MCF 10A (cell line): ENCODE measurements around the gene RBM26. TPM values are rescaled to one million over a fixed set of nuclear protein-coding genes. Genes with fewer than 3 reads are reported as not detected.

Experiments used
- BruUV-seq: library from RNA; stranded (reverse); fragments of 400-500 nt; replicated peaks from 2 replicates; lab custom pipeline; 2021; lab: Mats Ljungman, UMichigan
- CTCF ChIA-PET: fragments of 300-600 bp; sonication (Branson Sonifier 250); formaldehyde crosslinking; extraction: SDS; loops from one replicate; lab custom pipeline; 2021; ENCODE audit warnings: antibody characterized with exemption, inconsistent platforms; lab: Yijun Ruan, JAX
- POLR2A ChIA-PET: fragments of 300-600, 350-650 bp; sonication (Branson Sonifier 250); formaldehyde crosslinking; extraction: SDS; loops from one replicate; lab custom pipeline; 2020; ENCODE audit warnings: antibody characterized with exemption, inconsistent platforms; lab: Yijun Ruan, JAX
- DNase-seq: peaks from one replicate; pipeline ENCODE4 v3.0.0-alpha.2; 2018; ENCODE audit not compliant: unreplicated experiment
- H3K27ac Mint-ChIP-seq: one replicate; pipeline ENCODE4 v1.8.0; 2022; ENCODE audit warnings: mild to moderate bottlenecking, low read depth, mixed read lengths; ENCODE audit not compliant: unreplicated experiment
- H3K27me3 Mint-ChIP-seq: one replicate; pipeline ENCODE4 v1.8.0; 2022; ENCODE audit warnings: mixed read lengths; ENCODE audit not compliant: insufficient read depth, unreplicated experiment
- H3K36me3 Mint-ChIP-seq: one replicate; pipeline ENCODE4 v1.8.0; 2022; ENCODE audit warnings: mild to moderate bottlenecking, moderate library complexity, mixed read lengths; ENCODE audit not compliant: insufficient read depth, unreplicated experiment
- H3K4me1 Mint-ChIP-seq: one replicate; pipeline ENCODE4 v1.8.0; 2022; ENCODE audit warnings: mixed read lengths; ENCODE audit not compliant: insufficient read depth, unreplicated experiment
- H3K4me3 Mint-ChIP-seq: one replicate; pipeline ENCODE4 v1.8.0; 2022; ENCODE audit warnings: mild to moderate bottlenecking, moderate library complexity, mixed read lengths; ENCODE audit not compliant: unreplicated experiment
- H3K9me3 Mint-ChIP-seq: one replicate; pipeline ENCODE4 v1.8.0; 2022; ENCODE audit warnings: mixed read lengths; ENCODE audit not compliant: unreplicated experiment
- intact Hi-C: fragments of 100-400 bp; cut with micrococcal nuclease; formaldehyde crosslinking; loops from 2 replicates; pipeline ENCODE4 v1.14.1; 2022
- total RNA-seq: library from RNA; stranded (reverse); gene quantifications from 2 replicates; pipeline ENCODE4 v1.2.3, GENCODE V29; 2022
- TF ChIP-seq, protein P1 (sequence below): fragments of 200-600 bp; IDR thresholded peaks from one replicate; pipeline ENCODE4 v1.8.0; 2022; ENCODE audit warnings: antibody characterized with exemption, mild to moderate bottlenecking; ENCODE audit not compliant: unreplicated experiment

RBM26 gene
- total RNA-seq, 1 experiment from 2014 or later, result 72.6 TPM

GRCh38 chr13:79349011-79349410 is 57.0 kb downstream of the RBM26 start:
- TF ChIP-seq, protein P1, sequence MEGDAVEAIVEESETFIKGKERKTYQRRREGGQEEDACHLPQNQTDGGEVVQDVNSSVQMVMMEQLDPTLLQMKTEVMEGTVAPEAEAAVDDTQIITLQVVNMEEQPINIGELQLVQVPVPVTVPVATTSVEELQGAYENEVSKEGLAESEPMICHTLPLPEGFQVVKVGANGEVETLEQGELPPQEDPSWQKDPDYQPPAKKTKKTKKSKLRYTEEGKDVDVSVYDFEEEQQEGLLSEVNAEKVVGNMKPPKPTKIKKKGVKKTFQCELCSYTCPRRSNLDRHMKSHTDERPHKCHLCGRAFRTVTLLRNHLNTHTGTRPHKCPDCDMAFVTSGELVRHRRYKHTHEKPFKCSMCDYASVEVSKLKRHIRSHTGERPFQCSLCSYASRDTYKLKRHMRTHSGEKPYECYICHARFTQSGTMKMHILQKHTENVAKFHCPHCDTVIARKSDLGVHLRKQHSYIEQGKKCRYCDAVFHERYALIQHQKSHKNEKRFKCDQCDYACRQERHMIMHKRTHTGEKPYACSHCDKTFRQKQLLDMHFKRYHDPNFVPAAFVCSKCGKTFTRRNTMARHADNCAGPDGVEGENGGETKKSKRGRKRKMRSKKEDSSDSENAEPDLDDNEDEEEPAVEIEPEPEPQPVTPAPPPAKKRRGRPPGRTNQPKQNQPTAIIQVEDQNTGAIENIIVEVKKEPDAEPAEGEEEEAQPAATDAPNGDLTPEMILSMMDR, result no peak
- Mint-ChIP-seq H3K9me3 (no peaks in the 10 kb centered on the region), H3K4me3 (no peak overlapping the region), H3K27ac (no peak overlapping the region), H3K4me1 (no peaks in the 10 kb centered on the region), H3K36me3 (peaks cover 53% of the 10 kb centered on the region), H3K27me3 (no peaks in the 10 kb centered on the region)
- intact Hi-C loops, result loop anchor here (10.0 kb wide), 1 partner anchor 1214 kb away; no protein-coding TSS in a partner anchor
- ChIA-PET CTCF (no interaction called here), POLR2A (interaction anchor here (0.6 to 1.4 kb wide), 4 partner anchors 9 to 231 kb away, joined by 3 to 4 read pairs (median 3); no protein-coding TSS in a partner anchor)
- DNase-seq, result no peak
- no TSS peak for BruUV-seq

- Mint-ChIP-seq H3K4me3 (no peak overlapping the region), H3K4me1 (no peaks in the 10 kb centered on the region), H3K27ac (no peak overlapping the region), H3K9me3 (no peaks in the 10 kb centered on the region), H3K36me3 (peaks cover 63% of the 10 kb centered on the region), H3K27me3 (no peaks in the 10 kb centered on the region)
- POLR2A ChIA-PET, result no interaction called here
- no TSS peak for BruUV-seq
- TF ChIP-seq, protein P1, result no peak
- DNase-seq, result no peak
- CTCF ChIA-PET, result no interaction called here
- intact Hi-C loops, result loop anchor here (10.0 kb wide), 1 partner anchor 1212 kb away; no protein-coding TSS in a partner anchor
These were observed 59.6 kb downstream of the RBM26 start for GRCh38 chr13:79346300-79346914.

GRCh38 chr13:79341202-79341601 is 64.9 kb downstream of the RBM26 start:
- no peaks in the 10 kb centered on the region for H3K27me3 Mint-ChIP-seq
- TF ChIP-seq, protein P1, result no peak
- POLR2A ChIA-PET, result no interaction called here

GRCh38 chr13:79340490-79340889 is 65.6 kb downstream of the RBM26 start:
- Mint-ChIP-seq H3K4me3 (no peak overlapping the region), H3K36me3 (peaks cover 82% of the 10 kb centered on the region), H3K4me1 (no peaks in the 10 kb centered on the region), H3K27me3 (no peaks in the 10 kb centered on the region), H3K9me3 (no peaks in the 10 kb centered on the region), H3K27ac (no peak overlapping the region)
- DNase-seq, result no peak
- TF ChIP-seq, protein P1, result no peak
- ChIA-PET CTCF (interaction anchor here (1.4 kb wide), 1 partner anchor 362 kb away, joined by 4 read pairs; no protein-coding TSS in a partner anchor), POLR2A (no interaction called here)
- intact Hi-C loops, result loop anchor here (10.0 kb wide), 1 partner anchor 1206 kb away; no protein-coding TSS in a partner anchor
- BruUV-seq, result no TSS peak

More at GRCh38 chr13:79341202-79341601, 64.9 kb downstream of the RBM26 start:
- intact Hi-C loops, result loop anchor here (10.0 kb wide), 1 partner anchor 1206 kb away; no protein-coding TSS in a partner anchor
- no TSS peak for BruUV-seq
- DNase-seq, result no peak
- Mint-ChIP-seq H3K4me3 (no peak overlapping the region), H3K36me3 (peaks cover 75% of the 10 kb centered on the region), H3K27ac (no peak overlapping the region), H3K4me1 (no peaks in the 10 kb centered on the region), H3K9me3 (no peaks in the 10 kb centered on the region)
- CTCF ChIA-PET, result no interaction called here
